ENCODE data around the gene LAMTOR5. TPM values are rescaled to one million over a fixed set of nuclear protein-coding genes. Genes with fewer than 3 reads are reported as not detected.

LAMTOR5 gene
- total and polyA plus RNA-seq, 2 of the 13 experiments (the other 11 are each of a cell fraction or from before 2014, with no cell fraction given): 96.7 to 400 TPM

DNA sequence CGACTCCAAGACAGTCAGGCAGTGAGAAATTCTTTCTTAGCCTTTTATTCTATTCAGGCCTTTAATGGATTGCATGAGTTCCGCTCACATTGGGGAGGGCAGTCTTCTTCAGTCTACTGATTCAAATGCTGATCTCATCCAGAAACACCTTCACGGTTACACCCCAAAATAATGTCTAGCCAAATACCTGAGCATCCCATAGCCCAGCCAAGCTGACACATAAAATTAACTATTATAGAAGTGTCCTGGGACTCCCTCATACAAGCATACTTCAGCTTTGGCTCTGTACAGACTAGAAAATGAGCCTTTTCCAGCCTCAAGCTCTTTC is 13.0 kb downstream of the LAMTOR5 start (continued):
- TF ChIP-seq AKNA (CRISPR knock-in tag; IDR thresholded peaks at IDR 0.05; ENCODE audit: borderline replicate concordance): no peak
- no peak for TF ChIP-seq KLF9 (CRISPR knock-in tag; IDR thresholded peaks at IDR 0.05; ENCODE audit: low read depth)
- no peak for TF ChIP-seq RERE (CRISPR knock-in tag; IDR thresholded peaks at IDR 0.05; ENCODE audit: low read depth)
- TF ChIP-seq HDAC6 (IDR thresholded peaks at IDR 0.05; ENCODE audit: low read depth, low read length): no peak
- TF ChIP-seq, protein P1, sequence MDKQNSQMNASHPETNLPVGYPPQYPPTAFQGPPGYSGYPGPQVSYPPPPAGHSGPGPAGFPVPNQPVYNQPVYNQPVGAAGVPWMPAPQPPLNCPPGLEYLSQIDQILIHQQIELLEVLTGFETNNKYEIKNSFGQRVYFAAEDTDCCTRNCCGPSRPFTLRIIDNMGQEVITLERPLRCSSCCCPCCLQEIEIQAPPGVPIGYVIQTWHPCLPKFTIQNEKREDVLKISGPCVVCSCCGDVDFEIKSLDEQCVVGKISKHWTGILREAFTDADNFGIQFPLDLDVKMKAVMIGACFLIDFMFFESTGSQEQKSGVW (CRISPR knock-in tag; IDR thresholded peaks at IDR 0.05; ENCODE audit: borderline replicate concordance): no peak
- no peak for TF ChIP-seq ZNF24 (IDR thresholded peaks at IDR 0.05)
- TF ChIP-seq, protein P2, sequence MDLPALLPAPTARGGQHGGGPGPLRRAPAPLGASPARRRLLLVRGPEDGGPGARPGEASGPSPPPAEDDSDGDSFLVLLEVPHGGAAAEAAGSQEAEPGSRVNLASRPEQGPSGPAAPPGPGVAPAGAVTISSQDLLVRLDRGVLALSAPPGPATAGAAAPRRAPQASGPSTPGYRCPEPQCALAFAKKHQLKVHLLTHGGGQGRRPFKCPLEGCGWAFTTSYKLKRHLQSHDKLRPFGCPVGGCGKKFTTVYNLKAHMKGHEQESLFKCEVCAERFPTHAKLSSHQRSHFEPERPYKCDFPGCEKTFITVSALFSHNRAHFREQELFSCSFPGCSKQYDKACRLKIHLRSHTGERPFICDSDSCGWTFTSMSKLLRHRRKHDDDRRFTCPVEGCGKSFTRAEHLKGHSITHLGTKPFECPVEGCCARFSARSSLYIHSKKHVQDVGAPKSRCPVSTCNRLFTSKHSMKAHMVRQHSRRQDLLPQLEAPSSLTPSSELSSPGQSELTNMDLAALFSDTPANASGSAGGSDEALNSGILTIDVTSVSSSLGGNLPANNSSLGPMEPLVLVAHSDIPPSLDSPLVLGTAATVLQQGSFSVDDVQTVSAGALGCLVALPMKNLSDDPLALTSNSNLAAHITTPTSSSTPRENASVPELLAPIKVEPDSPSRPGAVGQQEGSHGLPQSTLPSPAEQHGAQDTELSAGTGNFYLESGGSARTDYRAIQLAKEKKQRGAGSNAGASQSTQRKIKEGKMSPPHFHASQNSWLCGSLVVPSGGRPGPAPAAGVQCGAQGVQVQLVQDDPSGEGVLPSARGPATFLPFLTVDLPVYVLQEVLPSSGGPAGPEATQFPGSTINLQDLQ (CRISPR knock-in tag; IDR thresholded peaks at IDR 0.05): no peak
- TF ChIP-seq HNRNPL (IDR thresholded peaks at IDR 0.05; ENCODE audit: low read depth, low read length): no peak
- no peak for TF ChIP-seq ZNF577 (CRISPR knock-in tag; IDR thresholded peaks at IDR 0.05; ENCODE audit: borderline replicate concordance, low read depth)

All from HepG2 (cell line).